GM19438 (cell line): Measurements from ENCODE around the gene ELL3.
A peak's percentile ranks its signal among the peaks of the same experiment; 100 is the strongest.
"Not testable (repeated sequence)": the region's sequence is repeated elsewhere in the genome, so short reads cannot be mapped to it uniquely, and the experiment has no call there.

ENCODE experiments used
- ATAC-seq: cut with Tn5 transposase; IDR thresholded peaks from one replicate; pipeline ENCODE4 v1.9.1; 2021; ENCODE audit warnings: low read depth; ENCODE audit not compliant: unreplicated experiment

The ELL3 gene

GRCh38 chr15:43776718-43777266 is at the start of gene ELL3:
Gene ELL3, minus strand, starts transcription at chr15:43776966. Its CDS starts 65 bp downstream, at chr15:43776901.
- ATAC-seq, result peak; percentile 42

GRCh38 chr15:43826029-43826507 is 49.3 kb upstream of the ELL3 start:
- no peak for ATAC-seq

- ATAC-seq, result not testable (repeated sequence)
These were observed 48.5 kb upstream of the ELL3 start for GRCh38 chr15:43825305-43825704.

- peak; percentile 73 for ATAC-seq
These were observed 47.8 kb upstream of the ELL3 start, which contains the start of gene MFAP1 for GRCh38 chr15:43824302-43825246. Gene MFAP1, minus strand, starts transcription at chr15:43824690. Its CDS starts 121 bp downstream, at chr15:43824569.

GRCh38 chr15:43821505-43821904 is 44.7 kb upstream of the ELL3 start:
- no peak for ATAC-seq

- ATAC-seq, result not testable (repeated sequence)
These were observed 38.3 kb upstream of the ELL3 start for GRCh38 chr15:43815064-43815463.

- peak; percentile 58 for ATAC-seq
These were observed 32.4 kb upstream of the ELL3 start for GRCh38 chr15:43808960-43809678.

- no peak for ATAC-seq
These were observed 31.7 kb upstream of the ELL3 start for GRCh38 chr15:43808435-43808950.

- not testable (repeated sequence) for ATAC-seq
These were observed 25.9 kb upstream of the ELL3 start for GRCh38 chr15:43802676-43803075.

- peak; percentile 66 for ATAC-seq
These were observed 23.7 kb upstream of the ELL3 start, which contains the start of gene HYPK for GRCh38 chr15:43800286-43801141. Gene HYPK, plus strand, starts transcription at chr15:43800599. Its CDS starts 24 bp downstream, at chr15:43800623.

GRCh38 chr15:43799945-43800285 is 23.1 kb upstream of the ELL3 start, which contains the start of gene SERINC4:
Gene SERINC4, minus strand, starts transcription at chr15:43800220. Its CDS starts 234 bp downstream, at chr15:43799986.
- no peak for ATAC-seq

GRCh38 chr15:43799209-43799944 is 22.6 kb upstream of the ELL3 start:
- no peak for ATAC-seq

- no peak for ATAC-seq
These were observed 19.8 kb upstream of the ELL3 start for GRCh38 chr15:43796566-43796965.

- ATAC-seq, result no peak
These were observed 19.2 kb upstream of the ELL3 start for GRCh38 chr15:43795997-43796396.

GRCh38 chr15:43795197-43795596 is 18.4 kb upstream of the ELL3 start:
- ATAC-seq, result no peak

- ATAC-seq, result no peak
These were observed 17.7 kb upstream of the ELL3 start for GRCh38 chr15:43794269-43795037.

GRCh38 chr15:43793647-43794046 is 16.9 kb upstream of the ELL3 start:
- no peak for ATAC-seq

GRCh38 chr15:43792761-43793476 is 16.2 kb upstream of the ELL3 start:
- ATAC-seq, result no peak
